Upper lobe of right lung (tissue), 1 donor: Measurements from ENCODE around the gene AXL. TPM values are rescaled to one million over a fixed set of nuclear protein-coding genes. Genes with fewer than 3 reads are reported as not detected.

Experiments used
- ATAC-seq: fragments of 200-7000 bp; cut with Tn5 transposase; one replicate; pipeline ENCODE4 v1.9.1; 2020; ENCODE audit warnings: mild to moderate bottlenecking, moderate library complexity
- DNase-seq: peaks from one replicate; pipeline ENCODE4 v3.0.0-alpha.2; 2020
- H3K27ac ChIP-seq: fragments of 200-600 bp; one replicate; pipeline ENCODE4 v1.8.0; 2022
- H3K27me3 ChIP-seq: fragments of 200-600 bp; one replicate; pipeline ENCODE4 v1.8.0; 2022; ENCODE audit warnings: mild to moderate bottlenecking
- H3K36me3 ChIP-seq: fragments of 200-600 bp; one replicate; pipeline ENCODE4 v1.8.0; 2022
- H3K4me1 ChIP-seq: fragments of 200-600 bp; one replicate; pipeline ENCODE4 v1.8.0; 2022
- H3K4me3 ChIP-seq: fragments of 200-600 bp; one replicate; pipeline ENCODE4 v1.8.0; 2022; ENCODE audit warnings: mild to moderate bottlenecking
- H3K9me3 ChIP-seq: fragments of 200-600 bp; one replicate; pipeline ENCODE4 v1.8.0; 2022
- CTCF ChIP-seq: fragments of 200-600 bp; IDR thresholded peaks from one replicate; pipeline ENCODE4 v1.8.0; 2022; ENCODE audit warnings: antibody characterized with exemption
- intact Hi-C: fragments of 100-400 bp; cut with DNase I; formaldehyde crosslinking; loops from one replicate; pipeline ENCODE4 v1.11.0; 2022
- total RNA-seq: library from RNA; stranded (reverse); fragmentation: NEBNext Ultra II Directional; extraction: Animal tissue kit (Norgen Biotek cat#: 25700); gene quantifications from one replicate; pipeline ENCODE4 v1.2.1, GENCODE V29; 2021
- donor health status: DM: no; HTN: yes; CAD: no; lungs with severe emphysema.

AXL gene
- total RNA-seq, 1 donor from 2014 or later: 59.1 TPM

GRCh38 chr19:41205995-41206394 lies 13.0 kb upstream of the AXL start:
- intact Hi-C loops: loop anchor here (10.0 kb wide), 1 partner anchor 49 kb away; no protein-coding TSS in a partner anchor

GRCh38 chr19:41206456-41206855 lies 12.6 kb upstream of the AXL start:
- no peak overlapping the region for H3K27ac ChIP-seq
- intact Hi-C loops: loop anchor here (10.0 kb wide), 1 partner anchor 48 kb away; no protein-coding TSS in a partner anchor
- H3K4me3 ChIP-seq: no peak overlapping the region
- no peaks in the 10 kb centered on the region for H3K27me3 ChIP-seq
- H3K36me3 ChIP-seq: no peaks in the 10 kb centered on the region
- ATAC-seq (no peak), DNase-seq (no peak)
- TF ChIP-seq CTCF: no peak
- no peaks in the 10 kb centered on the region for H3K4me1 ChIP-seq
- no peaks in the 10 kb centered on the region for H3K9me3 ChIP-seq

More at GRCh38 chr19:41205995-41206394, 13.0 kb upstream of the AXL start:
- no peaks in the 10 kb centered on the region for H3K9me3 ChIP-seq
- H3K27ac ChIP-seq: no peak overlapping the region
- H3K4me3 ChIP-seq: no peak overlapping the region
- no peaks in the 10 kb centered on the region for H3K36me3 ChIP-seq
- no peak for TF ChIP-seq CTCF
- DNase-seq: no peak
- H3K4me1 ChIP-seq: no peaks in the 10 kb centered on the region
- no peaks in the 10 kb centered on the region for H3K27me3 ChIP-seq
- no peak for ATAC-seq

- no peaks in the 10 kb centered on the region for H3K4me1 ChIP-seq
- H3K27me3 ChIP-seq: no peaks in the 10 kb centered on the region
- no peaks in the 10 kb centered on the region for H3K9me3 ChIP-seq
- intact Hi-C loops: loop anchor here (10.0 kb wide), 1 partner anchor 48 kb away; no protein-coding TSS in a partner anchor
- ATAC-seq (peak; percentile 40), DNase-seq (peak; percentile 67)
- H3K36me3 ChIP-seq: no peaks in the 10 kb centered on the region
- no peak for TF ChIP-seq CTCF
- H3K4me3 ChIP-seq: no peak overlapping the region
- H3K27ac ChIP-seq: peak overlapping the region; percentile 24
Measured at GRCh38 chr19:41206926-41207750, 11.9 kb upstream of the AXL start.

- Histone ChIP-seq H3K27ac (no peak overlapping the region), H3K4me1 (no peaks in the 10 kb centered on the region), H3K36me3 (no peaks in the 10 kb centered on the region), H3K27me3 (no peaks in the 10 kb centered on the region), H3K9me3 (no peaks in the 10 kb centered on the region), H3K4me3 (no peak overlapping the region)
- no peak for TF ChIP-seq CTCF
- intact Hi-C loops: no loop called here
- no peak for ATAC-seq
- no peak for DNase-seq
Measured at GRCh38 chr19:41214161-41214560, 4.9 kb upstream of the AXL start.

GRCh38 chr19:41217741-41218140 lies 1.3 kb upstream of the AXL start:
- DNase-seq (no peak), ATAC-seq (no peak)
- no peak overlapping the region for H3K4me3 ChIP-seq
- no peaks in the 10 kb centered on the region for H3K4me1 ChIP-seq
- intact Hi-C loops: no loop called here
- H3K9me3 ChIP-seq: no peaks in the 10 kb centered on the region
- no peak for TF ChIP-seq CTCF
- no peaks in the 10 kb centered on the region for H3K36me3 ChIP-seq
- H3K27ac ChIP-seq: peak overlapping the region; percentile 85
- H3K27me3 ChIP-seq: no peaks in the 10 kb centered on the region
